PC-3 (cell line): Measurements from ENCODE around the gene RNF41. TPM values are rescaled to one million over a fixed set of nuclear protein-coding genes. Genes with fewer than 3 reads are reported as not detected.

Source experiments
- ATAC-seq: fragments of 200-7000 bp; cut with Tn5 transposase; 2 replicates; pipeline ENCODE4 v1.9.1; 2020; ENCODE audit warnings: mild to moderate bottlenecking, moderate library complexity
- BruUV-seq: library from RNA; stranded (reverse); fragments of 400-500 nt; replicated peaks from 2 replicates; lab custom pipeline; 2021; lab: Mats Ljungman, UMichigan
- CTCF ChIA-PET: fragments of 300-600 bp; sonication (Branson Sonifier 250); formaldehyde crosslinking; loops from one replicate; lab custom pipeline; 2022; ENCODE audit warnings: antibody characterized with exemption; lab: Charles Lee
- POLR2A ChIA-PET: fragments of 300-600 bp; sonication (Branson Sonifier 250); formaldehyde crosslinking; loops from one replicate; lab custom pipeline; 2022; ENCODE audit warnings: antibody characterized with exemption; ENCODE audit not compliant: unreplicated experiment; lab: Charles Lee
- DNase-seq: peaks from one replicate; pipeline ENCODE4 v3.0.0-alpha.2; 2015
- H2AFZ ChIP-seq: fragments of 300-600 bp; sonication (generic); 2 replicates; pipeline ENCODE4 v1.6.0; 2016; ENCODE audit warnings: antibody characterized with exemption, low read length
- H3F3A ChIP-seq: fragments of 300-600 bp; sonication (generic); one replicate; pipeline ENCODE4 v1.6.0; 2017; ENCODE audit warnings: antibody characterized with exemption, low read length, control low read depth, mild to moderate bottlenecking; ENCODE audit not compliant: unreplicated experiment
- H3K27ac ChIP-seq: fragments of 300-600 bp; sonication (generic); 2 replicates; pipeline ENCODE4 v1.5.1; 2016; ENCODE audit warnings: mild to moderate bottlenecking, low read length
- H3K27me3 ChIP-seq: fragments of 300-600 bp; sonication (generic); 2 replicates; pipeline ENCODE4 v1.6.1; 2016; ENCODE audit warnings: low read length, mixed read lengths
- H3K36me3 ChIP-seq: fragments of 300-600 bp; sonication (generic); 2 replicates; pipeline ENCODE4 v1.6.1; 2016; ENCODE audit warnings: low read depth, mixed run types, low read length, mixed read lengths
- H3K4me1 ChIP-seq: fragments of 300-600 bp; sonication (generic); 2 replicates; pipeline ENCODE4 v1.5.1; 2016; ENCODE audit warnings: low read length; ENCODE audit not compliant: insufficient read depth
- H3K4me2 ChIP-seq: fragments of 300-600 bp; sonication (generic); 2 replicates; pipeline ENCODE4 v1.6.0; 2016; ENCODE audit warnings: low read length
- H3K4me3 ChIP-seq: fragments of 300-600 bp; sonication (generic); 2 replicates; pipeline ENCODE4 v1.5.1; 2016; ENCODE audit warnings: mild to moderate bottlenecking, low read length, mixed read lengths
- H3K79me2 ChIP-seq: fragments of 300-600 bp; sonication (generic); 2 replicates; pipeline ENCODE4 v1.6.1; 2017; ENCODE audit warnings: low read length, mixed read lengths
- H3K9ac ChIP-seq: fragments of 300-600 bp; sonication (generic); 2 replicates; pipeline ENCODE4 v1.6.0; 2016; ENCODE audit warnings: mild to moderate bottlenecking, low read length
- H3K9me2 ChIP-seq: fragments of 300-600 bp; sonication (generic); replicated peaks from 2 replicates; pipeline ENCODE4 v1.6.1; 2016; ENCODE audit warnings: mixed run types, low read length, mixed read lengths
- H3K9me3 ChIP-seq: fragments of 300-600 bp; sonication (generic); 2 replicates; pipeline ENCODE4 v1.6.1; 2016; ENCODE audit warnings: low read length, mixed read lengths
- H4K20me1 ChIP-seq: fragments of 300-600 bp; sonication (generic); 2 replicates; pipeline ENCODE4 v1.6.1; 2016; ENCODE audit warnings: low read length, mixed read lengths
- EZH2 ChIP-seq: fragments of 300-600 bp; sonication (generic); IDR thresholded peaks from one replicate; pipeline ENCODE4 v1.6.1; 2017; ENCODE audit warnings: antibody characterized with exemption, mild to moderate bottlenecking, low read length; ENCODE audit not compliant: unreplicated experiment
- EZH2phosphoT487 ChIP-seq: fragments of 300-600 bp; sonication (generic); IDR thresholded peaks from 2 replicates; pipeline ENCODE4 v1.6.1; 2018; ENCODE audit warnings: mild to moderate bottlenecking, antibody characterized with exemption, low read length, borderline replicate concordance
- intact Hi-C: fragments of 100-400 bp; cut with micrococcal nuclease; formaldehyde crosslinking; loops from 2 replicates; pipeline ENCODE4 v1.9.0; 2023
- total RNA-seq: library from RNA; depleted of rRNA; stranded (reverse); fragments of >200 nt; gene quantifications from 2 replicates; pipeline ENCODE4 v1.2.3, GENCODE V29; 2014
- TF ChIP-seq, protein P1 (sequence below): fragments of 300-600 bp; sonication (generic); conservative IDR thresholded peaks from 2 replicates; pipeline ENCODE4 v1.5.1; 2017; ENCODE audit warnings: antibody characterized with exemption, low read depth, mild to moderate bottlenecking, low read length

Gene RNF41
- total RNA-seq, 1 experiment from 2014 or later: 52.1 TPM

DNA sequence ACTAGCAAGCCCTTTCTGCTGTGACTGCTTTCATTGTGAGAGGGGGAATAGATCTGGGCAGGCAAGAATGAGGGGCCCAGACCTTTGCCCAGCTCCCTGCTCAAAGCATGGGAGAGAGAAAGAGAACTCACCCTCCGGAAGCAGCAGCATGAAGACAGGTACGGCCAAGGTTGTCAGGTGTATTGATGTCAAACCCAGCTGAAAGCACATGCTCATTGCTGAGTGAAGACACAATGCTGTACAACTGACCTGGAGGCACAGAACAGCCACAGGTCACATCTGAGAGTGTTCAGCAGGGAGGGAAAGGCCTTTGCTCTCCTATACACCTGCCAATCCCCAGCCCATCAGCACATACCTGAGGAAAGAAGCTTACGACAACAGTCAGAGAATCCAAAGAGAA lies 30.9 kb upstream of the RNF41 start:
- no peaks in the 10 kb centered on the region for H3K9me3 ChIP-seq
- H3K4me2 ChIP-seq: no peak overlapping the region
- H3K9me2 ChIP-seq: no peaks in the 10 kb centered on the region
- peaks cover 14% of the 10 kb centered on the region for H3K4me1 ChIP-seq
- no peaks in the 10 kb centered on the region for H3F3A ChIP-seq
- peaks cover 59% of the 10 kb centered on the region for H3K36me3 ChIP-seq
- peaks cover 27% of the 10 kb centered on the region for H3K79me2 ChIP-seq
- H4K20me1 ChIP-seq: peaks cover 12% of the 10 kb centered on the region; the same call in 1 of the 2 replicates
- no peak overlapping the region for H3K27ac ChIP-seq
- ChIA-PET CTCF (no interaction called here), POLR2A (no interaction called here)
- H3K4me3 ChIP-seq: no peak overlapping the region
- intact Hi-C loops: no loop called here
- DNase-seq: no peak
- no peak overlapping the region for H2AFZ ChIP-seq
- TF ChIP-seq EZH2phosphoT487 (no peak), EZH2 (no peak)
- TF ChIP-seq, protein P1, sequence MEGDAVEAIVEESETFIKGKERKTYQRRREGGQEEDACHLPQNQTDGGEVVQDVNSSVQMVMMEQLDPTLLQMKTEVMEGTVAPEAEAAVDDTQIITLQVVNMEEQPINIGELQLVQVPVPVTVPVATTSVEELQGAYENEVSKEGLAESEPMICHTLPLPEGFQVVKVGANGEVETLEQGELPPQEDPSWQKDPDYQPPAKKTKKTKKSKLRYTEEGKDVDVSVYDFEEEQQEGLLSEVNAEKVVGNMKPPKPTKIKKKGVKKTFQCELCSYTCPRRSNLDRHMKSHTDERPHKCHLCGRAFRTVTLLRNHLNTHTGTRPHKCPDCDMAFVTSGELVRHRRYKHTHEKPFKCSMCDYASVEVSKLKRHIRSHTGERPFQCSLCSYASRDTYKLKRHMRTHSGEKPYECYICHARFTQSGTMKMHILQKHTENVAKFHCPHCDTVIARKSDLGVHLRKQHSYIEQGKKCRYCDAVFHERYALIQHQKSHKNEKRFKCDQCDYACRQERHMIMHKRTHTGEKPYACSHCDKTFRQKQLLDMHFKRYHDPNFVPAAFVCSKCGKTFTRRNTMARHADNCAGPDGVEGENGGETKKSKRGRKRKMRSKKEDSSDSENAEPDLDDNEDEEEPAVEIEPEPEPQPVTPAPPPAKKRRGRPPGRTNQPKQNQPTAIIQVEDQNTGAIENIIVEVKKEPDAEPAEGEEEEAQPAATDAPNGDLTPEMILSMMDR: no peak
- BruUV-seq: no TSS peak
- no peak overlapping the region for H3K9ac ChIP-seq
- no peak for ATAC-seq
- H3K27me3 ChIP-seq: no peaks in the 10 kb centered on the region

DNA sequence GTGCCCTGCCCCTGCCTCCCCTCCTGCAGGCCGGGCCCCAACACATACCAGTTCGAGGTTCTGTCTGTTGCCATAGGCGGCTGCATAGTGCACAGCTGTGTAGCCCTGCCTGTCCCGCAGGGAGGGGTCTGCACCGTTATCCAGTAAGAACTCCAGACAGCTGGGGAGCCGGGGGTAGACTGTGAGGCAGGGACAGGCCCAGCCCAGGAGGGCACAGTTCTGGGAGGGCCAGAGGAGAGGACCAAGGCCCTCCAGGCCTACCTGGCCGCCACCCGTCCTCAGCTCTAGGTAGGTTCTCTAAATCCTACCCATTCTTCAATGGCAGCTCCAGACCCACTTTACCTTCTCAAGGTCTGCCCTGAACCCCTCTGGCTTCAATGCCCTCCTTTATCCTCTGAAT lies 27.0 kb upstream of the RNF41 start:
- intact Hi-C loops: no loop called here
- no peak overlapping the region for H3K4me3 ChIP-seq
- H3K4me1 ChIP-seq: no peaks in the 10 kb centered on the region
- no peaks in the 10 kb centered on the region for H3K9me3 ChIP-seq
- ChIA-PET POLR2A (no interaction called here), CTCF (interaction anchor here (0.6 kb wide), 1 partner anchor 19 kb away, joined by 3 read pairs; the partner anchor contains the start of gene SLC39A5)
- BruUV-seq: no TSS peak
- no peaks in the 10 kb centered on the region for H3F3A ChIP-seq
- no peaks in the 10 kb centered on the region for H3K79me2 ChIP-seq
- ATAC-seq (no peak), DNase-seq (no peak)
- H3K27ac ChIP-seq: no peak overlapping the region
- no peak overlapping the region for H3K4me2 ChIP-seq
- H3K27me3 ChIP-seq: no peaks in the 10 kb centered on the region
- no peak overlapping the region for H3K9ac ChIP-seq
- no peak overlapping the region for H2AFZ ChIP-seq
- no peaks in the 10 kb centered on the region for H4K20me1 ChIP-seq
- no peaks in the 10 kb centered on the region for H3K9me2 ChIP-seq
- TF ChIP-seq EZH2phosphoT487: no peak
- TF ChIP-seq, protein P1: no peak
- TF ChIP-seq EZH2: no peak
- H3K36me3 ChIP-seq: peaks cover 59% of the 10 kb centered on the region

- Histone ChIP-seq H2AFZ (no peak overlapping the region), H3K27me3 (no peaks in the 10 kb centered on the region), H3F3A (no peaks in the 10 kb centered on the region), H3K79me2 (no peaks in the 10 kb centered on the region), H3K9ac (no peak overlapping the region), H3K9me3 (no peaks in the 10 kb centered on the region), H3K36me3 (peaks cover 55% of the 10 kb centered on the region), H3K27ac (no peak overlapping the region), H3K4me3 (no peak overlapping the region), H3K9me2 (no peaks in the 10 kb centered on the region), H3K4me1 (no peaks in the 10 kb centered on the region), H3K4me2 (no peak overlapping the region), H4K20me1 (no peaks in the 10 kb centered on the region)
- intact Hi-C loops: no loop called here
- POLR2A ChIA-PET: interaction anchor here (0.5 kb wide), 1 partner anchor 174 kb away, joined by 3 read pairs; no protein-coding TSS in a partner anchor
- ATAC-seq: no peak
- BruUV-seq: no TSS peak
- CTCF ChIA-PET: interaction anchor here (0.6 kb wide), 1 partner anchor 18 kb away, joined by 3 read pairs; the partner anchor contains the start of gene SLC39A5
- DNase-seq: no peak
- no peak for TF ChIP-seq EZH2
- TF ChIP-seq, protein P1: no peak
- no peak for TF ChIP-seq EZH2phosphoT487
Observed at GRCh38 chr12:56247923-56248322, 26.2 kb upstream of the RNF41 start.
